CD14-positive monocyte (primary cell): ENCODE results near the gene ABTB1. TPM values are rescaled to one million over a fixed set of nuclear protein-coding genes. Genes with fewer than 3 reads are reported as not detected.

Experiments used
- DNase-seq, 3 donors: peaks; one replicate each; pipeline ENCODE4 v3.0.0-alpha.2; 2011 to 2022
- H2AFZ ChIP-seq: 2 replicates; pipeline ENCODE4 v1.6.0; 2012; ENCODE audit warnings: mild to moderate bottlenecking, low read depth, low read length, inconsistent platforms; ENCODE audit not compliant: insufficient read depth, poor library complexity, severe bottlenecking
- H3K27ac ChIP-seq, 2 donors: 1 replicate in 1 of 2; 2 replicates in 1 of 2; pipeline ENCODE4 v1.5.1; 2012 to 2013; ENCODE audit warnings: low read length in 2 of 2, control low read depth in 1 of 2, inconsistent platforms in 1 of 2, low read depth in 1 of 2, mild to moderate bottlenecking in 1 of 2
- H3K27me3 ChIP-seq, 2 donors: one replicate each; pipeline versions ENCODE4 v1.6.0 to v1.6.1; 2011 to 2013; ENCODE audit warnings: low read length in 2 of 2; ENCODE audit not compliant: control insufficient read depth in 2 of 2, insufficient read depth in 2 of 2
- H3K36me3 ChIP-seq, 2 donors: replicated peaks in 1 of 2; 1 replicate in 1 of 2; 2 replicates in 1 of 2; pipeline versions ENCODE4 v1.5.1 to v1.6.1; 2012 to 2013; ENCODE audit warnings: low read length in 2 of 2, control low read depth in 1 of 2, inconsistent platforms in 1 of 2, mild to moderate bottlenecking in 1 of 2; ENCODE audit not compliant: insufficient read depth in 2 of 2, control insufficient read depth in 1 of 2
- H3K4me1 ChIP-seq, 2 donors: 1 replicate in 1 of 2; 2 replicates in 1 of 2; pipeline versions ENCODE4 v1.5.1 to v1.6.1; 2012 to 2013; ENCODE audit warnings: low read length in 2 of 2, control low read depth in 1 of 2, inconsistent platforms in 1 of 2, mild to moderate bottlenecking in 1 of 2, moderate library complexity in 1 of 2; ENCODE audit not compliant: insufficient read depth in 2 of 2, control insufficient read depth in 1 of 2
- H3K4me2 ChIP-seq: replicated peaks from 2 replicates; pipeline ENCODE3; 2012; ENCODE audit warnings: low read length, moderate library complexity, mild to moderate bottlenecking; ENCODE audit not compliant: poor library complexity, severe bottlenecking; ENCODE audit errors: extremely low read depth
- H3K4me3 ChIP-seq, 3 experiments: fragments of 200-600 bp in 1 of 3; sonication (generic) in 1 of 3; replicated peaks in 1 of 3; 1 replicate in 2 of 3; 2 replicates in 1 of 3; pipeline ENCODE4 v1.5.1; 2011 to 2013; ENCODE audit warnings: low read length in 3 of 3, mild to moderate bottlenecking in 3 of 3, control low read depth in 2 of 3, low read depth in 2 of 3, inconsistent platforms in 1 of 3, moderate library complexity in 1 of 3
- H3K79me2 ChIP-seq: 2 replicates; pipeline ENCODE4 v1.6.0; 2012; ENCODE audit warnings: mild to moderate bottlenecking, control low read depth, inconsistent platforms, low read length, moderate library complexity; ENCODE audit not compliant: insufficient read depth
- H3K9ac ChIP-seq: 2 replicates; pipeline ENCODE4 v1.6.0; 2017; ENCODE audit warnings: low read length, mild to moderate bottlenecking; ENCODE audit not compliant: insufficient read depth, poor library complexity, severe bottlenecking
- H3K9me3 ChIP-seq, 2 donors: replicated peaks in 1 of 2; 1 replicate in 1 of 2; 2 replicates in 1 of 2; pipeline versions ENCODE4 v1.5.1 to v1.6.1; 2012 to 2013; ENCODE audit warnings: low read length in 2 of 2, control low read depth in 1 of 2; ENCODE audit not compliant: control insufficient read depth in 1 of 2, insufficient read depth in 1 of 2
- H4K20me1 ChIP-seq: 2 replicates; pipeline ENCODE4 v1.6.0; 2012; ENCODE audit warnings: mild to moderate bottlenecking, low read length, control low read depth, moderate library complexity; ENCODE audit not compliant: insufficient read depth
- H3K27ac Mint-ChIP-seq, 7 donors: one replicate each; pipeline ENCODE4 v1.8.0; 2020; ENCODE audit warnings: mild to moderate bottlenecking in 7 of 7, mixed read lengths in 7 of 7, moderate library complexity in 6 of 7, inconsistent platforms in 2 of 7
- H3K27me3 Mint-ChIP-seq, 3 donors: one replicate each; pipeline ENCODE4 v1.8.0; 2021 to 2022; ENCODE audit warnings: low read depth in 3 of 3, mild to moderate bottlenecking in 3 of 3, mixed read lengths in 3 of 3, moderate library complexity in 3 of 3, inconsistent platforms in 1 of 3
- H3K36me3 Mint-ChIP-seq, 2 donors: one replicate each; pipeline ENCODE4 v1.8.0; 2020; ENCODE audit warnings: mixed read lengths in 2 of 2, inconsistent platforms in 1 of 2, mild to moderate bottlenecking in 1 of 2
- H3K4me1 Mint-ChIP-seq: one replicate; pipeline ENCODE4 v1.8.0; 2020; ENCODE audit warnings: mild to moderate bottlenecking, mixed read lengths
- H3K4me3 Mint-ChIP-seq, 2 donors: one replicate each; pipeline ENCODE4 v1.8.0; 2020; ENCODE audit warnings: mild to moderate bottlenecking in 2 of 2, mixed read lengths in 2 of 2, moderate library complexity in 1 of 2
- H3K9me3 Mint-ChIP-seq, 7 donors: one replicate each; pipeline ENCODE4 v1.8.0; 2020 to 2022; ENCODE audit warnings: mixed read lengths in 7 of 7, mild to moderate bottlenecking in 6 of 7, moderate library complexity in 6 of 7, inconsistent platforms in 2 of 7
- CTCF ChIP-seq: fragments of 200-600 bp; IDR thresholded peaks from one replicate; pipeline ENCODE4 v1.8.0; 2022; ENCODE audit warnings: antibody characterized with exemption, mild to moderate bottlenecking
- WGBS: methylation state at CpG from one replicate; pipeline ENCODE4 v1.1.5; 2013; ENCODE audit warnings: missing lambda C conversion rate; ENCODE audit not compliant: insufficient coverage; 5-methylcytosine and 5-hydroxymethylcytosine counted together
- intact Hi-C, 2 donors: fragments of 100-400 bp; cut with micrococcal nuclease; formaldehyde crosslinking; loops; one replicate each; pipeline versions ENCODE4 v1.15.0 to v1.15.1; 2023
- polyA plus RNA-seq, 3 donors: library from polyadenylated mRNA; depleted of rRNA in 1 of 3; unstranded in 2 of 3; stranded (reverse) in 1 of 3; fragments of 300-500 nt in 2 of 3; fragments of >200 nt in 1 of 3; fragmentation: Illumina TruSeq in 2 of 3; gene quantifications; 1 replicate in 2 of 3; 2 replicates in 1 of 3; pipeline ENCODE4 v1.2.3, GENCODE V29; 2012 to 2021

ABTB1 gene
- polyA plus RNA-seq, 3 donors: 107 to 246 (median 118) TPM

- DNase-seq: peak; percentile 89 to 96 (median 95)
- Histone ChIP-seq H3K9me3 (peaks cover 0 to 4% of the 10 kb centered on the region in 2 donors), H3K27me3 (no peaks in the 10 kb centered on the region), H3K4me1 (peaks cover 52 to 54% of the 10 kb centered on the region in 2 donors), H2AFZ (peak overlapping the region; percentile 2), H3K36me3 (no peaks in the 10 kb centered on the region), H3K27ac (peak overlapping the region; percentile 80 to 83), H3K4me2 (peak overlapping the region; percentile 46), H3K9ac (no peak overlapping the region), H4K20me1 (no peaks in the 10 kb centered on the region), H3K79me2 (no peaks in the 10 kb centered on the region), H3K4me3 (peak overlapping the region in 1 of 3 experiments; percentile 38)
- peak overlapping the region; percentile 90 to 99 (median 93) for H3K27ac Mint-ChIP-seq
- H3K4me1 Mint-ChIP-seq: peaks cover 57% of the 10 kb centered on the region
- peaks cover 2 to 8% of the 10 kb centered on the region in 2 donors for H3K36me3 Mint-ChIP-seq
- 15% methylated on average over 3 of the region's 4 CpGs for WGBS
- no peak for TF ChIP-seq CTCF
- peaks cover 4 to 7% (median 5%) of the 10 kb centered on the region in 7 donors for H3K9me3 Mint-ChIP-seq
- H3K4me3 Mint-ChIP-seq: peak overlapping the region; percentile 6 to 39
- intact Hi-C loops: loop anchor here in 1 of 2 donors (2.0 kb wide), 1 partner anchor 137 kb away; no protein-coding TSS in a partner anchor
- peaks cover 0 to 2% (median 2%) of the 10 kb centered on the region in 3 donors for H3K27me3 Mint-ChIP-seq
Observed at GRCh38 chr3:127729556-127730056, 56.9 kb downstream of the ABTB1 start.

- no peaks in the 10 kb centered on the region for H3K79me2 ChIP-seq
- 89% methylated on average over 5 of the region's 8 CpGs for WGBS
- intact Hi-C loops: no loop called here
- H4K20me1 ChIP-seq: no peaks in the 10 kb centered on the region
- H3K36me3 ChIP-seq: no peaks in the 10 kb centered on the region
- peaks cover 2 to 8% of the 10 kb centered on the region in 2 donors for H3K36me3 Mint-ChIP-seq
- DNase-seq: no peak
- peak overlapping the region; percentile 2 for H2AFZ ChIP-seq
- H3K9me3 ChIP-seq: peaks cover 0 to 4% of the 10 kb centered on the region in 2 donors
- peaks cover 58 to 60% of the 10 kb centered on the region in 2 donors for H3K4me1 ChIP-seq
- peak overlapping the region in 1 of 3 experiments; percentile 38 for H3K4me3 ChIP-seq
- H3K4me3 Mint-ChIP-seq: peak overlapping the region in 1 of 2 donors; percentile 51
- H3K9ac ChIP-seq: no peak overlapping the region
- H3K9me3 Mint-ChIP-seq: peaks cover 4 to 6% (median 5%) of the 10 kb centered on the region in 7 donors
- no peaks in the 10 kb centered on the region for H3K27me3 ChIP-seq
- H3K4me1 Mint-ChIP-seq: peaks cover 63% of the 10 kb centered on the region
- peak overlapping the region; percentile 80 to 83 for H3K27ac ChIP-seq
- TF ChIP-seq CTCF: no peak
- peak overlapping the region; percentile 46 for H3K4me2 ChIP-seq
- H3K27ac Mint-ChIP-seq: peak overlapping the region; percentile 90 to 99 (median 93)
- H3K27me3 Mint-ChIP-seq: peaks cover 0 to 2% (median 2%) of the 10 kb centered on the region in 3 donors
Observed at GRCh38 chr3:127730171-127730570, 57.4 kb downstream of the ABTB1 start.

Other genes with a start within 250 kb of the ABTB1 start
- gene TPRA1, start 82.2 kb upstream of the ABTB1 start, polyA plus RNA-seq: 10 to 100 TPM; 20.2 to 29.4 (median 23.4) TPM
- gene MCM2, start 74.5 kb upstream of the ABTB1 start, polyA plus RNA-seq: 1 to 10 TPM in 1 of 3 donors, under 1 TPM in 2; 0.66 to 1.7 (median 0.90) TPM
- gene PODXL2, start 43.8 kb upstream of the ABTB1 start, polyA plus RNA-seq: under 1 TPM; 0.33 to 0.64 (median 0.43) TPM
- gene MGLL, start 149.6 kb downstream of the ABTB1 start, polyA plus RNA-seq: 1 to 10 TPM; 4.4 to 10.0 (median 6.4) TPM
- gene KBTBD12, start 242.3 kb downstream of the ABTB1 start, polyA plus RNA-seq: not detected